ENCODE data around the gene C6orf132. TPM values are rescaled to one million over a fixed set of nuclear protein-coding genes. Genes with fewer than 3 reads are reported as not detected.

Gene C6orf132
- total and polyA plus RNA-seq, 10 of the 15 experiments (the other 5 are each of a cell fraction or from before 2014, with no cell fraction given), result 0.04 to 0.05 TPM; not detected in 8

GRCh38 chr6:42108071-42108470 is 34.3 kb downstream of the C6orf132 start:
- Histone ChIP-seq H3K9ac (ENCODE audit: control insufficient read depth, insufficient read depth, low read length) (no peak overlapping the region), H3K4me2 (ENCODE audit: control insufficient read depth, insufficient read depth) (no peak overlapping the region), H3K36me3 (ENCODE audit: control insufficient read depth in 2 of 2, insufficient read depth in 2 of 2, low read length in 1 of 2) (no peaks in the 10 kb centered on the region), H3K27me3 (replicated peaks in 1 of 2; ENCODE audit: control insufficient read depth in 2 of 2, insufficient read depth in 2 of 2, low read length in 1 of 2) (peaks cover 0 to 3% of the 10 kb centered on the region in 2 experiments; a peak in 1 of 4 replicates), H3K4me1 (ENCODE audit: control insufficient read depth, insufficient read depth, low read length) (no peaks in the 10 kb centered on the region), H3K9me3 (replicated peaks; ENCODE audit: control insufficient read depth, insufficient read depth, low read length) (no peaks in the 10 kb centered on the region; the same call in 2 of the 3 replicates), H3K27ac (ENCODE audit: control insufficient read depth, insufficient read depth) (no peak overlapping the region), H4K20me1 (ENCODE audit: control insufficient read depth, insufficient read depth) (no peaks in the 10 kb centered on the region), H3K4me3 (no peak overlapping the region), H3K79me2 (ENCODE audit: control insufficient read depth, insufficient read depth, low read length) (no peaks in the 10 kb centered on the region), H2AFZ (ENCODE audit: control insufficient read depth, low read depth, low read length) (no peak overlapping the region)
- intact Hi-C loops (cut with micrococcal nuclease; ENCODE audit: unreplicated experiment), result no loop called here
- no TSS peak for BruUV-seq (replicated peaks)
- no peak for TF ChIP-seq E2F4 (IDR thresholded peaks at IDR 0.05; ENCODE audit: low read depth, low read length)
- TF ChIP-seq GATAD2B (conservative IDR thresholded peaks at IDR 0.05; ENCODE audit: low read depth), result no peak
- no peak for TF ChIP-seq ASH2L (IDR thresholded peaks at IDR 0.05; ENCODE audit: borderline replicate concordance, low read depth)
- TF ChIP-seq RELB (IDR thresholded peaks at IDR 0.05; ENCODE audit: low read depth), result no peak
- TF ChIP-seq MEF2B (IDR thresholded peaks at IDR 0.05; ENCODE audit: partially characterized antibody, poor library complexity, severe bottlenecking), result no peak
- in situ Hi-C loops (cut with MboI), result no loop called here
- ChIA-PET CTCF (no interaction called here), SMC1A (ENCODE audit: uncharacterized antibody, unreplicated experiment) (interaction anchor here (0.5 to 0.7 kb wide), 2 partner anchors 41 to 70 kb away, joined by 3 read pairs; no protein-coding TSS in a partner anchor), POLR2A (interaction anchor here (1.1 kb wide), 1 partner anchor 68 kb away, joined by 3 read pairs; no protein-coding TSS in a partner anchor), RAD21 (ENCODE audit: unreplicated experiment) (no interaction called here)
- no peak for FAIRE-seq
- ATAC-seq, result no peak
- 50% methylated on average over 2 of the region's 2 CpGs for WGBS (ENCODE audit: insufficient coverage, insufficient replicate concordance, low lambda C conversion rate, missing lambda C conversion rate)
- no peak for DNase-seq (ENCODE audit: low read depth, low spot score)

All from GM12878 (cell line).